A673 (cell line): ENCODE measurements around the gene LRRC36. TPM values are rescaled to one million over a fixed set of nuclear protein-coding genes. Genes with fewer than 3 reads are reported as not detected.

Experiments used
- BruUV-seq: library from RNA; stranded (reverse); fragments of 400-500 nt; replicated peaks from 2 replicates; lab custom pipeline; 2021; lab: Mats Ljungman, UMichigan
- CTCF ChIA-PET: fragments of 300-600 bp; sonication (Branson Sonifier 250); formaldehyde crosslinking; loops from one replicate; lab custom pipeline; 2022; ENCODE audit warnings: antibody characterized with exemption; lab: Charles Lee
- POLR2A ChIA-PET: fragments of 300-600 bp; sonication (Branson Sonifier 250); formaldehyde crosslinking; loops from one replicate; lab custom pipeline; 2022; ENCODE audit warnings: antibody characterized with exemption; ENCODE audit not compliant: low non-redundant PET; lab: Charles Lee
- DNase-seq: peaks from one replicate; pipeline ENCODE4 v3.0.0-alpha.2; 2015; ENCODE audit warnings: low spot score
- H3K27ac ChIP-seq: fragments of 200-600 bp; sonication (generic); 2 replicates; pipeline ENCODE4 v1.5.1; 2016; ENCODE audit warnings: mixed run types, low read depth, mild to moderate bottlenecking, mixed read lengths, antibody characterized with exemption, low read length; ENCODE audit not compliant: poor library complexity, severe bottlenecking
- H3K27me3 ChIP-seq: fragments of 200-600 bp; sonication (generic); replicated peaks from 2 replicates; pipeline ENCODE4 v1.6.1; 2017; ENCODE audit warnings: mixed run types, low read depth, mild to moderate bottlenecking, mixed read lengths, antibody characterized with exemption, low read length; ENCODE audit not compliant: insufficient read depth, poor library complexity
- H3K36me3 ChIP-seq: fragments of 200-600 bp; sonication (generic); 2 replicates; pipeline ENCODE4 v1.6.1; 2016; ENCODE audit warnings: mixed run types, mild to moderate bottlenecking, mixed read lengths, antibody characterized with exemption, low read length; ENCODE audit not compliant: insufficient read depth, poor library complexity, severe bottlenecking
- H3K4me1 ChIP-seq: fragments of 200-600 bp; sonication (generic); 2 replicates; pipeline ENCODE4 v1.6.1; 2017; ENCODE audit warnings: mixed run types, mild to moderate bottlenecking, mixed read lengths, antibody characterized with exemption, low read length; ENCODE audit not compliant: insufficient read depth, poor library complexity, severe bottlenecking
- H3K4me3 ChIP-seq: fragments of 200-600 bp; sonication (generic); 2 replicates; pipeline ENCODE4 v1.5.1; 2016; ENCODE audit warnings: low read depth, mixed run types, mild to moderate bottlenecking, mixed read lengths, low read length; ENCODE audit not compliant: poor library complexity, severe bottlenecking
- H3K9me3 ChIP-seq: fragments of 200-600 bp; sonication (generic); 2 replicates; pipeline ENCODE4 v1.6.1; 2016; ENCODE audit warnings: mixed run types, low read depth, mild to moderate bottlenecking, mixed read lengths, antibody characterized with exemption, low read length; ENCODE audit not compliant: poor library complexity, severe bottlenecking
- EZH2 ChIP-seq: fragments of 200-600 bp; sonication (generic); IDR thresholded peaks from 2 replicates; pipeline ENCODE4 v1.6.1; 2017; ENCODE audit warnings: borderline replicate concordance, low read depth, mild to moderate bottlenecking, mixed read lengths, antibody characterized with exemption, low read length; ENCODE audit not compliant: poor library complexity, severe bottlenecking
- intact Hi-C: fragments of 100-400 bp; cut with micrococcal nuclease; formaldehyde crosslinking; loops from one replicate; pipeline ENCODE4 v1.10.0; 2022; ENCODE audit not compliant: unreplicated experiment
- total RNA-seq: library from RNA; stranded (reverse); gene quantifications from 2 replicates; pipeline ENCODE4 v1.2.3, GENCODE V29; 2021
- TF ChIP-seq, protein P1 (sequence below): fragments of 300-800, 200-600 bp; sonication (generic); conservative IDR thresholded peaks from 2 replicates; pipeline ENCODE4 v1.5.1; 2017; ENCODE audit warnings: low read depth, mild to moderate bottlenecking, antibody characterized with exemption, low read length, moderate library complexity, mixed read lengths

Gene LRRC36
- total RNA-seq, 1 experiment from 2014 or later, result not detected

DNA sequence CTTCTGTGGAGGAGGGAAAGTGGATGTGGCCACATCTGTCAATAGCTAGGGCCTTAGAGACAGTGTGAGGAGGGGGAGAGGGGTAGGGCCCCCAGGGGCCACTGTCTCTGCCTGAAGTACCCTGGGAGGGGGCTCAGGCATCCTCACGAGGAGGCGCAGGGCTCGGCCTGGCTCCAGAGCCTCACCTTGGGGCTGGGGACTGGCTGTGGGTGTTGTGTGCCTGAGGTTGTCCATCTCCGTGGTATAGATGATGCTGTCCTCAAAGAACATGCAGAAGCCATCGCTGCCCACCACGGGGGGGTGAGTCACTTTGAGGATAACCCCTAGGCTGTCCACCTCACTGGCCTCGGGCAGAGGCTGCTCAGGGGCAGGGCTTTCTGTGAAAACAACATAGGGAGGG is 35.2 kb upstream of the LRRC36 start:
- no peak overlapping the region for H3K27ac ChIP-seq
- POLR2A ChIA-PET, result no interaction called here

DNA sequence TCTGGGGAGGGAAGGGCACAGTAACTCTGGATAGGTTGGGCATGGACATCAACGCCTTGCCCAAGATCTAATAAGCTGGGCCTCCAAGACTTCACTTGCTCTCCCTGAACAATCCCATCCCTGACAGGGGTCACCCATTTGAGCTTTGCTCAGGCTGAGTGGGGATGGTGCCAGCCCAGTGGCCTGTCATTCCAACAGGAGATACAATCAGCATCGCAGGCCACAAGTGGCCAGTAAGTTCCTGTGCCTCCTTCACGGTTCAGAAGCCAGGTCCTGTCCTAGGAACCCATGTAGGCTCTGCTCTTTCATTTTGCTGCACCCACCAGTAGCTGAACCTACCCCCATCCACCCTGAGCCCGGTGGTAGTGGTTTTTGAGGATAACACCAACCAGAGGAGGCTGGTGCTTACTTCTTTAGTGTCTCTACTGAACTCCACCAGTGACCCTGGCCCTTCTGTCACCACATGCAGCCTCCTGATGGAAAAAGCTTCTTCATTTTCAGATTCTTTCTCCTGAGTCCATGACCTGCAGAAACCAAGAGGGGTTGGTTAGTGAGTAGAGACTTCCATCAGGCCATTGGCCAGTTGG is 32.4 kb upstream of the LRRC36 start:
- intact Hi-C loops, result no loop called here

More for the DNA sequence above, 35.2 kb upstream of the LRRC36 start:
- CTCF ChIA-PET, result no interaction called here
- TF ChIP-seq, protein P1, sequence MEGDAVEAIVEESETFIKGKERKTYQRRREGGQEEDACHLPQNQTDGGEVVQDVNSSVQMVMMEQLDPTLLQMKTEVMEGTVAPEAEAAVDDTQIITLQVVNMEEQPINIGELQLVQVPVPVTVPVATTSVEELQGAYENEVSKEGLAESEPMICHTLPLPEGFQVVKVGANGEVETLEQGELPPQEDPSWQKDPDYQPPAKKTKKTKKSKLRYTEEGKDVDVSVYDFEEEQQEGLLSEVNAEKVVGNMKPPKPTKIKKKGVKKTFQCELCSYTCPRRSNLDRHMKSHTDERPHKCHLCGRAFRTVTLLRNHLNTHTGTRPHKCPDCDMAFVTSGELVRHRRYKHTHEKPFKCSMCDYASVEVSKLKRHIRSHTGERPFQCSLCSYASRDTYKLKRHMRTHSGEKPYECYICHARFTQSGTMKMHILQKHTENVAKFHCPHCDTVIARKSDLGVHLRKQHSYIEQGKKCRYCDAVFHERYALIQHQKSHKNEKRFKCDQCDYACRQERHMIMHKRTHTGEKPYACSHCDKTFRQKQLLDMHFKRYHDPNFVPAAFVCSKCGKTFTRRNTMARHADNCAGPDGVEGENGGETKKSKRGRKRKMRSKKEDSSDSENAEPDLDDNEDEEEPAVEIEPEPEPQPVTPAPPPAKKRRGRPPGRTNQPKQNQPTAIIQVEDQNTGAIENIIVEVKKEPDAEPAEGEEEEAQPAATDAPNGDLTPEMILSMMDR, result no peak
- no peak for TF ChIP-seq EZH2
- intact Hi-C loops, result no loop called here
- Histone ChIP-seq H3K4me3 (no peak overlapping the region), H3K9me3 (no peaks in the 10 kb centered on the region), H3K27me3 (no peaks in the 10 kb centered on the region), H3K4me1 (no peaks in the 10 kb centered on the region), H3K36me3 (no peaks in the 10 kb centered on the region)
- no TSS peak for BruUV-seq
- DNase-seq, result no peak

DNA sequence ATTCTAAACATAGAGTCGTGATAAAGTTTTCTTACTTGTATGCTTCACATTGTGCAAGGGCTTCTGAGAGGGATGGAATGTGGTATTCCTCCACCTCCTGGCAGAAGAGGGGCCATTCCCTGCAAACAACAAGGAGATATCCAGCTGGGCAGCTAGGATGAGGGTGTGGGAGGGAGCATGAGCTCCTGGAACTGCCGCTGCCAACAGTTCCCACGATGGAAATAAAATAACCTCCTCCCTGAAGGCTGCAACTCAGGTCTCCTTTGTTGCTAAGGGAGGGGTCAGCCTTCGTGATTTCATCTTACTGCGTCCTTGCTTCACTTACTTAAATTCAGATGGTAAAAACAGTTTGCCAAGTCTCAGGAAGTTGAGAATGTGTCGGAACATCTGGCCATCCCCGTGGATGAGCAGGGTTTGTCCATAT is 31.7 kb upstream of the LRRC36 start:
- Histone ChIP-seq H3K4me1 (no peaks in the 10 kb centered on the region), H3K9me3 (no peaks in the 10 kb centered on the region), H3K27ac (no peak overlapping the region), H3K4me3 (no peak overlapping the region), H3K36me3 (no peaks in the 10 kb centered on the region), H3K27me3 (no peaks in the 10 kb centered on the region)
- TF ChIP-seq EZH2, result no peak
- TF ChIP-seq, protein P1, result no peak
- BruUV-seq, result no TSS peak
- CTCF ChIA-PET, result no interaction called here
- DNase-seq, result no peak
- POLR2A ChIA-PET, result no interaction called here
- intact Hi-C loops, result no loop called here

More for the DNA sequence above, 32.4 kb upstream of the LRRC36 start:
- TF ChIP-seq, protein P1, result no peak
- no peak for TF ChIP-seq EZH2
- H3K36me3 ChIP-seq, result no peaks in the 10 kb centered on the region
- DNase-seq, result no peak
- no peaks in the 10 kb centered on the region for H3K4me1 ChIP-seq
- ChIA-PET POLR2A (no interaction called here), CTCF (no interaction called here)
- no peaks in the 10 kb centered on the region for H3K9me3 ChIP-seq
- H3K27me3 ChIP-seq, result no peaks in the 10 kb centered on the region
- H3K4me3 ChIP-seq, result no peak overlapping the region
- H3K27ac ChIP-seq, result no peak overlapping the region
- BruUV-seq, result no TSS peak
